ENCODE data around the gene XRN1.

GRCh38 chr3:142279965-142280590 lies 167.8 kb downstream of the XRN1 start:
- TF ChIP-seq, protein P1, sequence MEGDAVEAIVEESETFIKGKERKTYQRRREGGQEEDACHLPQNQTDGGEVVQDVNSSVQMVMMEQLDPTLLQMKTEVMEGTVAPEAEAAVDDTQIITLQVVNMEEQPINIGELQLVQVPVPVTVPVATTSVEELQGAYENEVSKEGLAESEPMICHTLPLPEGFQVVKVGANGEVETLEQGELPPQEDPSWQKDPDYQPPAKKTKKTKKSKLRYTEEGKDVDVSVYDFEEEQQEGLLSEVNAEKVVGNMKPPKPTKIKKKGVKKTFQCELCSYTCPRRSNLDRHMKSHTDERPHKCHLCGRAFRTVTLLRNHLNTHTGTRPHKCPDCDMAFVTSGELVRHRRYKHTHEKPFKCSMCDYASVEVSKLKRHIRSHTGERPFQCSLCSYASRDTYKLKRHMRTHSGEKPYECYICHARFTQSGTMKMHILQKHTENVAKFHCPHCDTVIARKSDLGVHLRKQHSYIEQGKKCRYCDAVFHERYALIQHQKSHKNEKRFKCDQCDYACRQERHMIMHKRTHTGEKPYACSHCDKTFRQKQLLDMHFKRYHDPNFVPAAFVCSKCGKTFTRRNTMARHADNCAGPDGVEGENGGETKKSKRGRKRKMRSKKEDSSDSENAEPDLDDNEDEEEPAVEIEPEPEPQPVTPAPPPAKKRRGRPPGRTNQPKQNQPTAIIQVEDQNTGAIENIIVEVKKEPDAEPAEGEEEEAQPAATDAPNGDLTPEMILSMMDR (conservative IDR thresholded peaks at IDR 0.05; ENCODE audit: low read depth, low read length) = peak; percentile 69
- TF ChIP-seq EZH2 (IDR thresholded peaks at IDR 0.05; ENCODE audit: low read length, unreplicated experiment) = no peak
- no peak for TF ChIP-seq EZH2phosphoT487 (IDR thresholded peaks at IDR 0.05; ENCODE audit: borderline replicate concordance, low read length)

All from PC-3 (cell line).